GM21423 (cell line): Measurements from ENCODE around the gene TSC2.
"Not testable (repeated sequence)": the region's sequence is repeated elsewhere in the genome, so short reads cannot be mapped to it uniquely, and the experiment has no call there.

Experiments used
- ATAC-seq: cut with Tn5 transposase; IDR thresholded peaks from one replicate; pipeline ENCODE4 v1.9.1; 2021; ENCODE audit warnings: mild to moderate bottlenecking, moderate library complexity; ENCODE audit not compliant: unreplicated experiment

The TSC2 gene

DNA sequence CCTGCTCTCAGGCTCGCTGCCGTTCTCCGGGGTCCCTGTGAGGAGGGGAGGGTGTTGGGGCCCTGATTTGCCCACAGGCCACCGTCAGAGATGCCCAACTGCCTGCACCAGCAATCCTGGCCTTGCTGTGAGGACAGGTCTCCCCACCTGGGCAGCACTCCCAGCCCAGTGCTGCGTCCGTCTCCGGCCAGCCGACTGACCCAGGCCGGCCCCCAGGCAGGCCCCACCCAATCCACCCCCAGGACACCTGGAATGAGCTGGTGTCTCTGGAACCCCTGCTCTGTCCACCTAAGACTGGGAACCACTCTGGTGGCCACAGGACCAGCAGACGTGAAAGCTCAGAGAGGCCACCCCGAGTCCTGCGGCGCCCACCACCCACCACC lies 67.8 kb downstream of the TSC2 start:
- ATAC-seq = no peak

DNA sequence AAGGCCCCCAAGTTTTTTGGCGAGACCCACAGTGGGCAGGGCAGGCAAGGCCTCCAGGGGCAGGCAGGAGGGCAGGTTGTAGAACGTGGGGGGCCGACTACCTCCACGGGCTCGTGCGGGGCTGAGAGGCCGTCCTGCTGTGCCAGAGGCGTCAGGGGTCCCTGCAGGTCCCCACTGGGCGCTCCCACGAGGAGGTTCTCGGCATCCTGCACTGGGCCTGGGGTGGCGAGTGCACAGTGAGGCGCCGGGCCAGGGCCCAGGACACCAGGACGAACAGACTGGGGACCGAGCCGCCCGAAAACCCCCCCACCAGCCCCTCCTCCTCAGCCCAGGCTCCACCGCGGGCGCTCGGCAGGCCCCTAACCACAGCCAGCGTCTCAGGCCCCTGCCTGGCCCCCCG lies 68.6 kb downstream of the TSC2 start:
- ATAC-seq = not testable (repeated sequence)

DNA sequence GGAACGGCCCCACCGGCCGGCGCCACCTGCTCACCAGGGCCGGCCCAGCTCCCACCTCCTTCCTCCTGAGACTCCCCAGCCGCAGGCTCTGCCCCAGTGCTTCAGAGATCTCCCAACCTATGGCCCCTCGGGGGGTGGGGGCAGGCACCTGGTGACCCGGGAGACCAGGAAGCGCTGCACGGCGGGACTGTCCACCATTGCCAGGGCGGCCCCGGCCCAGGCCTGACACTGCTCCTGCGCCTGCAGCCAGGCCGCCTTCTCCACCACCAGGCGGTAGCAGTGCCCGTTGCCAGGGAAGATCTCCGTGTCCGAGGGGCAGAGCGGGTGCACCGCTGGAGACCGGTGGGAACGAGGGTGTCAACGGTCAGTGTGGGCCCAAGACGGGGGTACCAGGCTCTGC lies 69.6 kb downstream of the TSC2 start:
- ATAC-seq = not testable (repeated sequence)

DNA sequence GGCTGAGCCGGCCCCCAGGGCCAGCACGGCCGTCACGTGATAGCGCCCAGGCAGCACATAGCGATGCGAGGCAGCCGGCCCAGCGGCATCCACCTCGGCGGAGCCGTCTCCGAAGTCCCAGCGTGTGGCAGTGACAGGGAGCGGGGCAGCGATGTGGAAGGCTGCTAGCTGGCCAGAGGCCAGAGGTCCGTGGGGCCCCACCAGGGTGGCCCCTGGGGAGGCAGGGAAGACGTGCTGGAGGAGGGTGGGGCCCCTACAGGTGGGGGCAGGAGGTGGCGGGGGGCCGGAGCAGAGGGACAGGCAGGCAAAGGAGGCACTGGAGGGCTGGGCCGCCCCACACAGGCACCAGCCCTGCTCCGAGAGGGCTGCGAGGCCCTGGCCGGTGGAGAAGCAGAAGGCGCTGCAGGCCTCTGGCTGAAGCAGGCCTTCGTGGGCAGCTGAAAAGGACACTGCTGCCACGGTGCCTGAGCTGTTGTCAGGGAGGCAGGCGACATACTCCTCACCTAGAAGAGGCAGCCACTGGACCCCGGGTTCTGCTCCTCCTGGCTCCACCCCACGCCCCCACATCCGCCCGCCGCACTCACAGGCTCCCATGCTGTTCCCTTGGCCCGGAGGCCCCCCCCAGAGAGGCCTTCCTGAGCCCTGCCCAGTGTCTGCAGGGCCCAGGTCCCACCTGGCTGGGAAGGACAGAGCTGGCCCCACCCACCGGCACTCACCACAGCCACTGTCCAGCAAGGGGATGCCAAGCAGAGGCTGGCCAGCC lies 70.4 kb downstream of the TSC2 start:
- ATAC-seq = not testable (repeated sequence)

DNA sequence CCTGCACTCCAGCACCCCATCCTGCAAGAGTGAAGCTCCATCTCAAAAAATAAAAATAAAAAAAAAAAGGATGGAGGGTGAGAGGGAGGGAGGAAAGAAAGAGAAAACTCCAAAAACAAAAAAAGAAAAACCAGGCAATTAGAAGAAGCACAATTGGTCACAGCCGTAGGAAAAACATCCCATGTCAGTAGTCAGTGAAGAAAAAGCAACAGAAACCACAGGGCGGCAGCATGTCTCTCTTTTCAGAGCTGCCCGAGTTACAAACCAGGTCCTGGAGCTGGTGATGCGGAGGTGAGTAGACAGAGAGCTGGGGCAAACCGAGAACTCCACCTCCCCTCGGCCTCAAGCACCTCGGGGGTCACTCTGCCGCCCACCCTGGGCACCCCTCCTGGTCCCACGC lies 73.5 kb downstream of the TSC2 start:
- ATAC-seq = not testable (repeated sequence)

DNA sequence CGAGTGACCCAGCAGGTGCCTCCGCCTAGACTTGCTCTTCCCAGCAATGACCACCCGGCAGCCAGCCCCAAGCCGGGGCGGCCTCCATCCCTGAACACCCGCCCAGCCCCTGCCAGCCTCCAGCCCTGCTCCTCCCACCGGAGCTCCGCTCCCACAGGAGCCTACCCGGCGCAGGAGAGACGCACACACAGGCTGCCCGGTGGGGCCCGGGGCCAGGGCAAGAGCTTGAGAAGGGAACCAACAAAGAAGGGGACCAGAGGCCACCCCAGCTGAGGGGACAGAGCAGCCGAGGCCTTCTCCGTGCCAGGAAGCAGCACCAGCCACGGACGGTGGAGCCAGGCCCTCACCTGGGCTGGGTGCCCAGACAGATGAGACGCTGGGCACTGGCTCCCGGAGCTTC lies 74.1 kb downstream of the TSC2 start:
- ATAC-seq = no peak

DNA sequence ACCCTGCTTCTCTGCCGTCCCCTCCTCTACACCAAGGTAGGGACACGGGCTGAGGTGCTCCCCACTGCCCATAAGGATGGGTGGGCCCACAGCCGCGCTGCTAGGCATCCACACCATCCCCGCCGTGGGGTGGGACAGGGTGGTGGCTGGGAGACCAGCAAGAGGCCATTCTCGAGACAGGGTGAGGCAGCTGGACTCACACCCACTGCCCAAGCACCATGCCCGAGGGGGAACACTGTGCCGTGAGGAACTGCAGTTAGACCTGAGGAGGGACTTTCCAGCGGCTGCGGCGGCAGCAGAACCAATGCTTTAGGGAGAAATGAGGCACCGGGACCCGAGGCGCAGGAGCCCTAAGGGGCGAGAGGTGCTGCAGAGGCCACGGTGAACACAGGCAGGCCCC lies 74.6 kb downstream of the TSC2 start:
- ATAC-seq = no peak

DNA sequence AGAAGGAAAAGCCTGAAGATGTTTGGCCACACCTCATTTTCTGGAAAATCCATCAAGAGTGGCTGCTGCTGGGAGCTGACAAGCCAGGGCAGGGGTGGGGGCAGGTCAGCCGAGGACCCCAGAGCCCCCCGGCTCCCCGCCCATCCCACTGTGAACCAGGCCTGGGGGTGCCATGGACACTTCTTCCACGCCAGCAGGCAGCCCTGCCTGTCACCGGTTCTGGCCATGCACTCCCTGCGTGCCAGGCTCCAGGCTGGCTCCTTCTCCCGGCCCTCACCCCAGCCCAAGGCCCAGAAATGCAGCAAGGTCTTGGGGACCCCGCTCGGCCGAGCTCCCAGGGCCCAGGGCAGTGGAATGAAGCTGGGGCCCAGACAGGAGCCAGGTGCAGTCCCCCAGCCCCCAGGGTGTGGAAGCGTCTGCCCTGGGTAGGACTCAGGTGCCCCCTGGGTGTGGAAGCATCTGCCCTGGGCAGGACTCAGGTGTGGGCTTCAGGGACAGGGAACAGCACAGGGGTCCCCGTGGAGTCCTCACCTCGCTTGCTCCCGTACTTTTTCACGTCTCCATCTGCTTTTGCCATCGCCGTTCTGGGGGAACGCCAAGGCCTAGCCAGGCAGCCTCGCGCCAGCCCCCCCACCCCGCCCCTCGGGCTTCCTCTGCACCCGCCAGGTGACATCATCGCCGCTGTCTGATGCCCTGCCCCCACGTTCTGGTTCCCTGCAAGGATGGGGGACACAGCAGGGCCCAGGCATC lies 75.3 kb downstream of the TSC2 start:
- not testable (repeated sequence) for ATAC-seq

DNA sequence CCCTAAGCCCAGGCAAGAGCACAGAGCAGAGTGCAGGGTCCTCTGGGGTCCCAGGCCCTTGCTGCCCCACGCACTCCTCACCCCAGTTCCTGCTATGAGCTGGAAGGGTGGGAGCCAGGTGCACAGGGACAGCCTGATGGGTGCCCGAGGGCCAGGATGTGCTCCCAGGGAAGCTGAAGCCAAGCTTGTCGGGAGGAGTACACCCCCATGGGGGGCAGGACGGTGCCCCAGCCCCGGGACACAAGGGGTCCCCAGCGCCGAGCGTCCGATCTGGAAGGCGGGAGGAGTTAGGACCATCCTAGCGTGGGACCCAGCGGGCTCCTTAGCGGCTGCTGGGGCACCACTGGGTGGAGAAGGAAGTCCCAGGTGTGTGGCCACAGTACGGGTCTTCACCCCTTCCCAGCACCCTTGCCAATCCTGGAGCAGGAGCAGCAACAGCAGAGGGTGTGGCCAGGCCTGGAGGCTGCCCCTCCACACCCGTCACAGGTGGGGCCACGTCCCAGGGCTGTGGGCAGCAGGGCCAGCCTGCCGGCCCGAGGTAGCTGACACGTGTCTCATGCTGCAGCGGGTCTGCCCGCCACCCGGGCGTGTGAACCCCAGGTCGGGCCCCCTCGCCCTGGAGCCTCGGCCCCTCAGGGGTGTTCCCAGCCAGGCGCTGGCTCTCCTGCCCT lies 76.1 kb downstream of the TSC2 start:
- not testable (repeated sequence) for ATAC-seq

DNA sequence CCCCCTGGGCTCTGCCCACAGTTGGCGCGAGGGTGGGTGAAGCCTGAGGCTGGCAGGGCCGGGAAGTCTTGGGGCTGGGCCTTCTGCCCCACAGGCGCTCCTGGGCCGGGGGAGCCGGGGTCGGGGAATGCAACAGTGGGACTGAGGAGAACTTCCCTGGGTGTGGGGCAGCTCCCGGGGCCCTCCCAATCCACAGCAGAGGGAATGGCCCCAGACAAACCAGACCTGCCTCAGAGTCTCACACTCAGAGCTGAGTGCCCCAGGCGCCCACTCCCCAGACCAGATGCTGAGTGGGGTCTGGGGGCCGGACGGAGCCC lies 76.5 kb downstream of the TSC2 start:
- not testable (repeated sequence) for ATAC-seq

DNA sequence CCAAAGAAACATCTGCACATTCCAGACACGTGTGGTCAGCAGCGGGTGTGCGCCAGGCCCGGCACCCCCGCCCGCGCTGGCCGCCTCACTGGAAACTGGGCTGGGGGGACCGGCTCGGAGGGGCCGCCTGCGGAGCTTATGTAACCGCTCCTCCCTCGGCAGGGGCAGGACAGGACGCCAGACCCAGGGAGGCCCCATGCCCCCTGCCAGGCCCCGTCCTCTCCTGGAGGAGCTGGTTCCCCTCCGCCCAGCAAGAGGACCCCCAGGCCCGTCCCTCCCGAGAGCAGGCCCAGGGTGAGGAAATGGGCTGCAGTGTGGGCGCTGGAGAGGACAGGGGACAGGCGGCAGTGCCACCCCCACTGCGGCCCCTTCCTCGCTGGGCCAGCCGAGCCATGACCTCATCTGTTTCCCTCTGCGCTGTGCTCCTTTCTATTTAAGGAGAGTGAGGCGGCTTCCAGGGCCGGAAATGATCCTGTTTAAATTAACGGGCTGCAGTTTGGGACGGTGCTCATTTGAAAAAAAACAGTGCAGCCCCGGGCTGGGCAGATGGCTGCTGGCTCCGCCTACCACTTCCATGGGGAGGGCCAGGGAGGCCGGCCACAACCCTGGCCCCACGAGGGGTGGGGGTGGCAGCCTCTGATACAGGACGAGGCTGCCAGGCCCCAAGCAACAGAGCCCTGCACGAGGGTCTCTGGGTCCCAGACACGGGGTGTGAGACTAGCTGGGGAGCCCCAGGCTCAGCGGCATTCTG lies 77.1 kb downstream of the TSC2 start:
- not testable (repeated sequence) for ATAC-seq

DNA sequence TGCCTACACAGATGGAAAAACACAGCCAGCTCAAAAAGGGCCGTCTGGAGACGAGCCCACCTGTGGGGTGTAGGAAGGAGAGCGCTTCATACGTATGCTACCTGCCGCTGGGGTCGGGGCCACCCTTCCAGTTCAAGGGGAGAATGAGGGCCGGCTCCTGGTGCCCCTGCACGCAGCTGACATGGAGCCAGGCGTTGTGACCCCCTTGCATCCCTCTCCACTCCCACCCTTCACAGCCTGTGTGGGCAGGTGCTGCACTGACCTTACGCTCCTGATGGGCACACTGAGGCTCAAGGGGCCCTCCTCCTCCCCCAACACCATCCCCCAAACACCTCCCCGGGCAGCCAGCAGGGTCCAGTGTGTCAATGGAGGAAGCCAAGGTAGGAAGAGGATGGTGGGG lies 77.8 kb downstream of the TSC2 start:
- not testable (repeated sequence) for ATAC-seq

DNA sequence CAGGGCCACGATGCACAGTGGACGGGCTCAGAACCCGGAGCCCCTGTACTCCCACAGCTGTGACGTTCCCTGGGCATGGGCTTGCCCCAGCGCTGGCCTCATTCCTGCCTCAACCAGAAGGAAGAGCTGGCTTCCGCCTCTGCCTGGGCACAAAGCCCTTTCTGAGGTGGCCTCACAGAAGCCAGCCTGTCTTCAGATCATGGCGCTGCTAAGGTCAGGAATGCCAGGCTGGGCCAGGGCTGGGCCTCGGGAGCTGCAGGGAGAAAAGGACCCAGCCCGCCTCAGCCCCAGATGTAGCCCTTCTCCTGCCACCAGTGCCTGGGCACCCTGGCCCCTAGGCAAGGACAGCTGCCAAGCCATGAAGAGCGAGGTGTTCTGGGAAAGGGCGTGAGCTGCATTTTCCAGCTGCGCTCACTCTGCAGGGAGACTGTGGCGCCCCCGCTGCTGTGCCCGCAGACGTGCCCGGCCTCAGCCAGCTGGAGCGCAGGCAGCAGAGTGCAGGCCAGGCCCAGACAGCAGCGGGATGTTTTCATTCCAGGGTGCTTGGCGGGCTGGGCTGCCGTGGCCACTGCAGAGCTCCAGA lies 78.5 kb downstream of the TSC2 start:
- not testable (repeated sequence) for ATAC-seq

DNA sequence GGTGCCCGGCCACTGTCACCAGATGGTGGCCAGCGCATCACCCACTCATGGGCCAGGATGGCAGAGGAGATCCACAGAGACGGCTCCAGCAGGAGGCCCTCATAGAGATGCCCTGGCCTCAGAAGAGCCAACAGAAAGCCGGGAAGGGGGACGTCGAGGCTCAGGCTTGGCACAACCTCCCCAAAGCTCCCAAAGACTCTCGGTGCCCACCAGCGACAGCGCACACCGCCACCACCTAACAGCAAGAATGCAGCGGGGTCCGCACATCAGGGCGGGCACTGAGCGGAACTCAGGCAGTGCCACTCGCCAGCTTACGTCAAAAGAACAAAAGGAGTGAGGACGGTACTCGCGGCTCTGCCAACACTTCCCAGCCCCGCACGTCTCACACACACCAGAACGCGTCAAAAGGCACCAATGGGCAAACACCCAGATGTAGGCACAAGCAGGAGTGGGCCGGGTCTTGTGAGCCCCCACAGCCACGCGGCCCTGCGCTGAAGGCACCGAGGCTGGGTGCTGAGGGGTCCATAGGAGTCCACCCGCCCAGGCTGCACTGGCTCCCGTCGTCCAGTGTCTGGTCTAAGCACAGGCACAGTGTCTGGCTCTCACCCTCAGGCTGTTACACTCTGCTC lies 79.3 kb downstream of the TSC2 start:
- not testable (repeated sequence) for ATAC-seq

DNA sequence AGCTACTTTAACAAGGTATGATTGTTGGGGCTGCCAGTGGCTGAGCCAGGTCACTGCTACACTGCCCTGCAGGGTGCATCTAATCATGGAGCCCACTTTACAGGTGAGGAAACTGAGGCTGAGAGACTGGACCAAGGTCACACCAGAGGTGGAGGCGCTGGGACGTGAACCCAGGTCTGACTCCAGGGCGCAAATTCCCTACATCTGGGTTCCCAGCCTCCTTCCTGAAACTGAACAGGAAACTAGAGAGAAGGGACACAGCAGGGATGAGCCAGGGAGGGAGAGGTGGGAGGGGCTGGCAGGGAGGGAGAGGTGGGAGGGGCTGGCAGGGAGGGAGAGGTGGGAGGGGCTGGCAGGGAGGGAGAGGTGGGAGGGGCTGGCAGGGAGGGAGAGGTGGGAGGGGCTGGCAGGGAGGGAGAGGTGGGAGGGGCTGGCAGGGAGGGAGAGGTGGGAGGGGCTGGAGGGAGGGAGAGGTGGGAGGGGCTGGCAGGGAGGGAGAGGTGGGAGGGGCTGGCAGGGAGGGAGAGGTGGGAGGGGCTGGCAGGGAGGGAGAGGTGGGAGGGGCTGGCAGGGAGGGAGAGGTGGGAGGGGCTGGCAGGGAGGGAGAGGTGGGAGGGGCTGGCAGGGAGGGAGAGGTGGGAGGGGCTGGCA lies 80.0 kb downstream of the TSC2 start:
- not testable (repeated sequence) for ATAC-seq

DNA sequence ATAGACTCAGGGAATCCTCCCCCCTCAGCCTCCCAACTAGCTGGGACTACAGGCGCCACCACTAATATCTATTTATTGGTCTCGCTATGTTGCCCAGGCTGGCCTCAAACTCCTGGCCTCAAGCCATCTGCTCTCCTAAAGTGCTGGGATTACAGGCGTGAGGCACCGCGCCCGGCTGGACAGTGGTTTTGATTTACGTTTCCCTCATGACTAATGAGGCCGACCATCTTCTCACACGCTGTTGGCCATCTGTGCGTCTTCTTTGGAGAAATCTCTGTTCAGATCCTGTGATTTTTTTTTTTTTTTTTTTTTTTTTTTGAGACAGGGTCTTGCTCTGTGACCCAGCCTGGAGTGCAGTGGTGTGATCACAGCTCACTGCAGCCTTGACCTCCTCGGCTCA lies 81.5 kb downstream of the TSC2 start:
- ATAC-seq = not testable (repeated sequence)

DNA sequence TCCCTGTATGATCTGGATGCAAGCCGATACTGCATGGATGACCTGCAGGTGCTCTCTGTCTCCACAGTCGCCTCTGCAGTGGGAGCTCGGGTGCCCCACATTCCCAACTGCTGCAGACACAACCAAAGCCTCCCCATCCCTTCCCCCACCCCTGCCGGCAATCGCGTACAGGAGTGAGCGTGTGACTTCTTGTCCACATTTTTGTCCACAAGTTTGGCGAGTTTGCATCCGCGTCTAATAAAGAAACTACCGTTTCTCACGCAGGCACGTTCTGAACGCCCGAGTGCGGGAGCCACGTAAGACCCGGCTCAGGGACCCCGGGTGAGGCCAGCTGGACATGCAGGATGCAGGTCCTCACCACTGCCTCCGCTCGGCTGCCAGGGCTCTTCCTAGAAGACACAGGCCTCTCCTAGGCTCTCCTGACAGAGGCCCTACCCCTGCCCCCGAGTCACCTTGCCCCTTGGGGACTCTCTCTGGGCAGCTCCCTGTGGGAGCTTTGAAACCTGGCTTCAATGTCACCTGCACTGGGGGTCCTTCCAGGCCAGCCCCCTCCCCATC lies 82.2 kb downstream of the TSC2 start:
- not testable (repeated sequence) for ATAC-seq

DNA sequence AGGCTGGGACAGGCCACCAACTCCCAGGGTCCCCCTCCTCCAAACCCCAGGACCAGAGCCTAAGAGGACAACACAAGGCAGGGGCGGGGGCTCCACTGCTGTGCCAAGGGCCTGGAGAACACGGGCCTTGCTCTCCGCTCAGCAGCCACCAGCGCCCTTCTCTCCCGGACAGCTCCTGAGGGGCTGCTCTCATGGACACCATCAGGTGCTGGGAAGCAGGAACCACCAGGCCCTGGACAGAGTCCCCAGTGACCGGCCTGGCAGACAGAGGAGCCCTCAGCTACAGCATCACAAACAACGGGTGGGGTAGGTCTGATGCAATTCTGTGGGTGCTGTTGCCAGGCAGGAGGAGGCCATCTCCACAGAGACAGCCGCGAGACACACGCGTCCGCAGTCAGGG lies 86.0 kb downstream of the TSC2 start:
- not testable (repeated sequence) for ATAC-seq

DNA sequence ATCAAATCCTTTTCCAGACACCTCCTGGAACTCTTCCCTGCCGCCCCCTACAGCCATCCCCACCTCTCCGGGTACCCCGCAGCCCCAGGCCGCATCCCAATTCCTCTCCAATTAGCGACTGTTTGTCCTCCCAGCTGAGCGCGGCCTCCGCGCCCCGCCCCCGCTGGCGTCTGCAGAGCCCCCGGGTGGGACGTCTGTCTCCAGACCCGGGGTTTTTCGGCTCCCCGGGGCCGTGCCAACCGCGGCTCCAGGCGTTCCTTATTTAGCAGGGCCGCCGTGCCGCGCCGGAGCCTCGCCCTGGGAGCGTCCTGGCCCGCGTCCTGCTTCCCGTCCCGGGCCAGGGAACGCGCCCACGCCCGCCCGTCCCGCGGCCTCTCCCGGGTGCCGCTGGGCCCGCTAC lies 87.3 kb downstream of the TSC2 start:
- ATAC-seq = not testable (repeated sequence)
